Mesenteric fat pad (tissue), 1 donor: ENCODE data around the gene ITPR1. TPM values are rescaled to one million over a fixed set of nuclear protein-coding genes. Genes with fewer than 3 reads are reported as not detected.

Source experiments
- DNase-seq: peaks from one replicate; pipeline ENCODE4 v3.0.0-alpha.2; 2020; ENCODE audit warnings: low spot score
- total RNA-seq: library from RNA; stranded (reverse); fragmentation: NEBNext Ultra II Directional; extraction: Animal tissue kit (Norgen Biotek cat#: 25700); gene quantifications from one replicate; pipeline ENCODE4 v1.2.1, GENCODE V29; 2021
- donor health status: DM: yes; HTN: yes; CAD: no.

Gene ITPR1
- total RNA-seq, 1 donor from 2014 or later, result 38.9 TPM

- DNase-seq, result no peak
Measured at GRCh38 chr3:4508048-4508981, 15.2 kb downstream of the ITPR1 start.

- DNase-seq, result no peak
Measured at GRCh38 chr3:4509043-4509442, 15.9 kb downstream of the ITPR1 start.

- DNase-seq, result no peak
Measured at GRCh38 chr3:4509983-4510755, 17.0 kb downstream of the ITPR1 start.

- DNase-seq, result no peak
Measured at GRCh38 chr3:4511491-4512262, 18.5 kb downstream of the ITPR1 start.

- DNase-seq, result no peak
Measured at GRCh38 chr3:4512895-4513616, 19.9 kb downstream of the ITPR1 start.

- no peak for DNase-seq
Measured at GRCh38 chr3:4514321-4514720, 21.2 kb downstream of the ITPR1 start.

- no peak for DNase-seq
Measured at GRCh38 chr3:4514916-4515315, 21.8 kb downstream of the ITPR1 start.

- no peak for DNase-seq
Measured at GRCh38 chr3:4515916-4516579, 22.9 kb downstream of the ITPR1 start.

GRCh38 chr3:4517093-4517492, 23.9 kb downstream of the ITPR1 start:
- no peak for DNase-seq

GRCh38 chr3:4517643-4518311, 24.6 kb downstream of the ITPR1 start:
- DNase-seq, result no peak

- no peak for DNase-seq
Measured at GRCh38 chr3:4520033-4520816, 27.1 kb downstream of the ITPR1 start.

GRCh38 chr3:4522947-4523346, 29.8 kb downstream of the ITPR1 start:
- no peak for DNase-seq

- no peak for DNase-seq
Measured at GRCh38 chr3:4523710-4524698, 30.9 kb downstream of the ITPR1 start.

GRCh38 chr3:4525560-4526223, 32.5 kb downstream of the ITPR1 start:
- no peak for DNase-seq

GRCh38 chr3:4528320-4528719, 35.2 kb downstream of the ITPR1 start:
- no peak for DNase-seq

- DNase-seq, result no peak
Measured at GRCh38 chr3:4528819-4529600, 35.9 kb downstream of the ITPR1 start.
